Astrocyte (in vitro differentiated cells and primary cell): ENCODE measurements around the gene OS9. TPM values are rescaled to one million over a fixed set of nuclear protein-coding genes. Genes with fewer than 3 reads are reported as not detected.

Experiments used
- DNase-seq: peaks from one replicate; pipeline ENCODE4 v3.0.0-alpha.2; 2010; ENCODE audit warnings: low read depth
- FAIRE-seq: peaks from 2 replicates; lab custom pipeline; 2011; peaks lifted over from hg19 to GRCh38; lab: Jason Lieb, UNC
- H2AFZ ChIP-seq: 2 replicates; pipeline ENCODE4 v1.6.0; 2012; ENCODE audit warnings: low read depth, low read length, inconsistent platforms
- H3K27ac ChIP-seq: 2 replicates; pipeline ENCODE4 v1.5.1; 2011; ENCODE audit warnings: low read depth, low read length, inconsistent platforms
- H3K27me3 ChIP-seq: 2 replicates; pipeline ENCODE4 v1.6.0; 2011; ENCODE audit warnings: low read length, inconsistent platforms; ENCODE audit not compliant: insufficient read depth
- H3K36me3 ChIP-seq: 2 replicates; pipeline ENCODE4 v1.5.1; 2011; ENCODE audit warnings: low read length, inconsistent platforms; ENCODE audit not compliant: insufficient read depth
- H3K4me1 ChIP-seq: 2 replicates; pipeline ENCODE4 v1.5.1; 2011; ENCODE audit warnings: low read length, inconsistent platforms; ENCODE audit not compliant: insufficient read depth
- H3K4me2 ChIP-seq: 2 replicates; pipeline ENCODE4 v1.6.0; 2012; ENCODE audit warnings: low read length, inconsistent platforms
- H3K4me3 ChIP-seq: 2 replicates; pipeline ENCODE4 v1.5.1; 2011; ENCODE audit warnings: low read depth, mild to moderate bottlenecking, low read length, inconsistent platforms; ENCODE audit not compliant: insufficient read depth
- H3K79me2 ChIP-seq: 2 replicates; pipeline ENCODE4 v1.6.0; 2012; ENCODE audit warnings: mild to moderate bottlenecking, low read length, inconsistent platforms; ENCODE audit not compliant: insufficient read depth
- H3K9ac ChIP-seq: 2 replicates; pipeline ENCODE4 v1.6.0; 2012; ENCODE audit warnings: mild to moderate bottlenecking, low read length, inconsistent platforms
- H3K9me3 ChIP-seq: 2 replicates; pipeline ENCODE4 v1.5.1; 2012; ENCODE audit warnings: low read depth, mild to moderate bottlenecking, low read length, inconsistent platforms; ENCODE audit not compliant: insufficient read depth
- H4K20me1 ChIP-seq: 2 replicates; pipeline ENCODE4 v1.6.0; 2012; ENCODE audit warnings: low read length, inconsistent platforms; ENCODE audit not compliant: insufficient read depth
- H3K27ac Mint-ChIP-seq: one replicate; pipeline ENCODE4 v1.8.0; 2021; ENCODE audit warnings: mild to moderate bottlenecking, mixed read lengths; ENCODE audit not compliant: unreplicated experiment
- H3K27me3 Mint-ChIP-seq: one replicate; pipeline ENCODE4 v1.8.0; 2021; ENCODE audit warnings: low read depth, mixed read lengths; ENCODE audit not compliant: unreplicated experiment
- H3K36me3 Mint-ChIP-seq: one replicate; pipeline ENCODE4 v1.8.0; 2021; ENCODE audit warnings: low read depth, mixed read lengths; ENCODE audit not compliant: unreplicated experiment
- H3K4me1 Mint-ChIP-seq: one replicate; pipeline ENCODE4 v1.8.0; 2021; ENCODE audit warnings: low read depth, mixed read lengths; ENCODE audit not compliant: unreplicated experiment
- H3K4me3 Mint-ChIP-seq: one replicate; pipeline ENCODE4 v1.8.0; 2021; ENCODE audit warnings: mild to moderate bottlenecking, moderate library complexity, mixed read lengths; ENCODE audit not compliant: unreplicated experiment
- H3K9me3 Mint-ChIP-seq: one replicate; pipeline ENCODE4 v1.8.0; 2021; ENCODE audit warnings: mild to moderate bottlenecking, mixed read lengths; ENCODE audit not compliant: unreplicated experiment
- EZH2 ChIP-seq: IDR thresholded peaks from 2 replicates; pipeline ENCODE4 v1.6.1; 2012; ENCODE audit warnings: mild to moderate bottlenecking, low read length, inconsistent platforms; ENCODE audit not compliant: insufficient read depth
- total RNA-seq: library from RNA; stranded (reverse); gene quantifications from 2 replicates; pipeline ENCODE4 v1.2.1, GENCODE V29; 2021
- TF ChIP-seq, protein P1 (sequence below): IDR thresholded peaks from 2 replicates; pipeline ENCODE4 v1.5.1; 2011; ENCODE audit warnings: low read depth, mild to moderate bottlenecking, inconsistent platforms, low read length, moderate library complexity; ENCODE audit not compliant: insufficient read depth

OS9 gene
- total RNA-seq, 1 donor from 2014 or later = 194 TPM

DNA sequence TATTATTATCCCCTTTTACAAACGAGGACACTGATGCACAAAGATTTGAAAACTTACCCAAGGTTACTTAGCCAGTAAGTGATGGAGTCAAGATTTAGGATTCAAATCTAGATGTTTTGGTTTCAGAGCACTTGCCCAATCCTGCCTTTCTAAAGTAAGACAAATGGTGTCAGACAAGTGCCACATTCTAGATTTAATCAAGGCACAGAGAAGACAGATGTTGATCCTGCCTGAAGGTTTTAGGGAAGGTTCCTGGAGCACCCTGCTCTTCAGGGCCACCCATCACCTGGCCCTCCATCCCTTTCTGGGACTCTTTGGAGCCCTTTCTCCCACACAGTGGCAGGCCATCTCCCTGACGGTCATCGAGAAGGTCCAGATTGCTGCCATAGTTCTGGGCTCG is 63.8 kb downstream of the OS9 start:
- Histone ChIP-seq H3K36me3 (no peaks in the 10 kb centered on the region), H3K4me1 (peaks cover 6% of the 10 kb centered on the region), H3K4me3 (no peak overlapping the region), H3K27ac (no peak overlapping the region), H3K9me3 (no peaks in the 10 kb centered on the region), H3K4me2 (no peak overlapping the region), H2AFZ (no peak overlapping the region), H3K9ac (no peak overlapping the region), H4K20me1 (peaks cover 13% of the 10 kb centered on the region), H3K27me3 (peaks cover 11% of the 10 kb centered on the region), H3K79me2 (no peaks in the 10 kb centered on the region)
- Mint-ChIP-seq H3K9me3 (no peaks in the 10 kb centered on the region), H3K27me3 (peaks cover 7% of the 10 kb centered on the region), H3K4me1 (peaks cover 17% of the 10 kb centered on the region), H3K27ac (no peak overlapping the region), H3K4me3 (no peak overlapping the region), H3K36me3 (peaks cover 16% of the 10 kb centered on the region)
- FAIRE-seq = no peak
- no peak for TF ChIP-seq EZH2
- TF ChIP-seq, protein P1, sequence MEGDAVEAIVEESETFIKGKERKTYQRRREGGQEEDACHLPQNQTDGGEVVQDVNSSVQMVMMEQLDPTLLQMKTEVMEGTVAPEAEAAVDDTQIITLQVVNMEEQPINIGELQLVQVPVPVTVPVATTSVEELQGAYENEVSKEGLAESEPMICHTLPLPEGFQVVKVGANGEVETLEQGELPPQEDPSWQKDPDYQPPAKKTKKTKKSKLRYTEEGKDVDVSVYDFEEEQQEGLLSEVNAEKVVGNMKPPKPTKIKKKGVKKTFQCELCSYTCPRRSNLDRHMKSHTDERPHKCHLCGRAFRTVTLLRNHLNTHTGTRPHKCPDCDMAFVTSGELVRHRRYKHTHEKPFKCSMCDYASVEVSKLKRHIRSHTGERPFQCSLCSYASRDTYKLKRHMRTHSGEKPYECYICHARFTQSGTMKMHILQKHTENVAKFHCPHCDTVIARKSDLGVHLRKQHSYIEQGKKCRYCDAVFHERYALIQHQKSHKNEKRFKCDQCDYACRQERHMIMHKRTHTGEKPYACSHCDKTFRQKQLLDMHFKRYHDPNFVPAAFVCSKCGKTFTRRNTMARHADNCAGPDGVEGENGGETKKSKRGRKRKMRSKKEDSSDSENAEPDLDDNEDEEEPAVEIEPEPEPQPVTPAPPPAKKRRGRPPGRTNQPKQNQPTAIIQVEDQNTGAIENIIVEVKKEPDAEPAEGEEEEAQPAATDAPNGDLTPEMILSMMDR = no peak
- DNase-seq = no peak

DNA sequence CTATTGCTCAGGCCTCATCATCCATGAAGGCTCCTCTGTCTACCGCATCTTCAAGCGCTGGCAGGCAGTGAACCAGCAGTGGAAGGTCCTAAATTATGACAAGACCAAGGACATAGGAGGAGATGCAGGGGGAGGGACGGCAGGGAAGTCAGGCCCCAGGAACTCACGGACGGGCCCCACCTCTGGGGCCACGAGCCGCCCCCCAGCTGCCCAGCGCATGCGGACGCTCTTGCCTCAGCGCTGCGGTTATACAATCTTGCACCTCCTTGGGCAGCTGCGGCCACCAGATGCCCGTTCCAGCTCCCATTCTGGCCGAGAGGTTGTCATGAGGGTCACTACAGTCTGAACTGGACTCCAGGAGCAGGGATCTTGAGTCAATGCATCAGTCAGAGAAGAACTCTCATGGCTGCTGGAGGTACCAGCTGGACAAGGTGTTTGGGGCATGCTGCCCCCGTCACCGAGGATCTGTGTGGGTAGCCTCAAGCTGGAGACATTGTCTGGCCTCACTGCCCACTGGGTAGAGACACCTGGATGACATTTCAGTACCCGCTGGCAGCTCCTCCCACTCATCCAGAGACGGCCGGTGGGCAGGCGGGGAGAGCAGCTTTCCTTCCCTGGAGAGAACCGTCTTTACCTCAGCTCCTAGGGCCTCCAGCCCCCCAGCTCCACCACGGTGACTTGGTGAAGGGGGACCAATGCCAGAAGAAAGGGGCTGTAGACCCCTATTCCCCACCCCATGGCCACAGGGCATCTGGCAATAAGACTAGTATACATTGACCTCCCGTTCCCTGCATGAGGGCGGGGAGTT is 64.8 kb downstream of the OS9 start:
- Mint-ChIP-seq H3K4me3 (no peak overlapping the region), H3K27ac (no peak overlapping the region), H3K27me3 (peaks cover 17% of the 10 kb centered on the region), H3K9me3 (no peaks in the 10 kb centered on the region), H3K4me1 (peaks cover 10% of the 10 kb centered on the region), H3K36me3 (peaks cover 16% of the 10 kb centered on the region)
- H3K9me3 ChIP-seq = no peaks in the 10 kb centered on the region
- H3K4me3 ChIP-seq = no peak overlapping the region
- no peaks in the 10 kb centered on the region for H3K36me3 ChIP-seq
- peaks cover 13% of the 10 kb centered on the region for H4K20me1 ChIP-seq
- no peak overlapping the region for H3K27ac ChIP-seq
- peaks cover 4% of the 10 kb centered on the region for H3K4me1 ChIP-seq
- no peak for FAIRE-seq
- TF ChIP-seq EZH2 = no peak
- TF ChIP-seq, protein P1 = no peak
- no peaks in the 10 kb centered on the region for H3K79me2 ChIP-seq
- H3K9ac ChIP-seq = no peak overlapping the region
- peaks cover 15% of the 10 kb centered on the region for H3K27me3 ChIP-seq
- H2AFZ ChIP-seq = no peak overlapping the region
- H3K4me2 ChIP-seq = no peak overlapping the region
- no peak for DNase-seq
